IPS-18a (cell line): ENCODE measurements around the gene SVIL.
A peak's percentile ranks its signal among the peaks of the same experiment; 100 is the strongest.
"Not testable (repeated sequence)": the region's sequence is repeated elsewhere in the genome, so short reads cannot be mapped to it uniquely, and the experiment has no call there.

ENCODE experiments used
- H3K27ac ChIP-seq: one replicate; pipeline ENCODE4 v1.5.1; 2013; ENCODE audit warnings: low read length
- H3K27me3 ChIP-seq: one replicate; pipeline ENCODE4 v1.6.1; 2013; ENCODE audit warnings: mild to moderate bottlenecking, low read length; ENCODE audit not compliant: control insufficient read depth, insufficient read depth
- H3K36me3 ChIP-seq: one replicate; pipeline ENCODE4 v1.6.1; 2013; ENCODE audit warnings: low read depth, low read length; ENCODE audit not compliant: control insufficient read depth
- H3K4me1 ChIP-seq: one replicate; pipeline ENCODE4 v1.6.1; 2013; ENCODE audit warnings: low read depth, low read length; ENCODE audit not compliant: control insufficient read depth
- H3K4me3 ChIP-seq: one replicate; pipeline ENCODE4 v1.5.1; 2013; ENCODE audit warnings: low read length
- H3K9ac ChIP-seq: one replicate; pipeline ENCODE4 v1.6.1; 2013; ENCODE audit warnings: mild to moderate bottlenecking, low read length, moderate library complexity
- H3K9me3 ChIP-seq: one replicate; pipeline ENCODE4 v1.6.1; 2013; ENCODE audit warnings: low read depth, low read length; ENCODE audit not compliant: control insufficient read depth

Gene SVIL

DNA sequence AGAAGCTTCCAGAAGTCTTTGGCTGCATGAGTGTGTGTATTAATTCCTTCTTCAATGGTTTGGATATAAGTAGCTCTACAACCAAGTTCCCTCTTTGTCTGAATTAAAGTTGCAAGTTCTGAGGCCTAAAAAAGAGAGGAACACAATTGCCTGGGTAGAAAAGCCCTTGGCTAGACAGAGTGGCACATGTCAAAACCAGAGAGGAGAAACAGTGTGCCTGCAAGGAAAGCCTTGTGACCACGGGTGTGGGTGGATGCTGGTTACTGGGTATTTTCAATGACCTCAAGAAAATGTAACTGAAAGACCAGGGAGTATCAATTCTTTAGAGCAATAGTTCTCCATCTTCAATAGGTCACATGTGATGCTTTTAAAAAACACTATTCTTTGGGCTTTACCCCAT lies 148.3 kb downstream of the SVIL start:
- no peaks in the 10 kb centered on the region for H3K27me3 ChIP-seq
- peaks cover 13% of the 10 kb centered on the region for H3K4me1 ChIP-seq
- H3K9ac ChIP-seq, result no peak overlapping the region
- H3K27ac ChIP-seq, result no peak overlapping the region
- no peaks in the 10 kb centered on the region for H3K9me3 ChIP-seq
- H3K4me3 ChIP-seq, result no peak overlapping the region
- H3K36me3 ChIP-seq, result peaks cover 5% of the 10 kb centered on the region

DNA sequence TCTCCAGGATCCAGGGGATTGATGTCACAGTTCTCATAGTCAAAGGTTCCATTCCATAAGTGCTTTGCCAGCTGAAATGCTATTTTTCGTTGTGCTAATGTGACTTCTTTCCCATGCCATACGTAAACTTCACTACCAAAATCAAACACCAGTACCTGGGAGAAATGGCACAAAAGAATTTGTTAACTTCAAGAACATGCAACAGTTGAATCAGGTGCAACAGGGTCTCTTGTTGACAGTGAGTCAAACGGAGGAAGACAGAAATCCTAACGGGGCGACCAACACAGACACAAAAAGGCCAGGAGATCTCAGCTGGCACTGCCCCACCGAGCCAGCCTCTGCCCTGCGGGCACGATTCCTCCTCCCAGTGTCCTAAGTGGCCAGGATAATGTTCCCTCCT lies 150.1 kb downstream of the SVIL start:
- peaks cover 10% of the 10 kb centered on the region for H3K36me3 ChIP-seq
- H3K27ac ChIP-seq, H3K9ac ChIP-seq, H3K4me3 ChIP-seq, H3K9me3 ChIP-seq, H3K27me3 ChIP-seq: not testable (repeated sequence)
- H3K4me1 ChIP-seq, result peaks cover 13% of the 10 kb centered on the region

DNA sequence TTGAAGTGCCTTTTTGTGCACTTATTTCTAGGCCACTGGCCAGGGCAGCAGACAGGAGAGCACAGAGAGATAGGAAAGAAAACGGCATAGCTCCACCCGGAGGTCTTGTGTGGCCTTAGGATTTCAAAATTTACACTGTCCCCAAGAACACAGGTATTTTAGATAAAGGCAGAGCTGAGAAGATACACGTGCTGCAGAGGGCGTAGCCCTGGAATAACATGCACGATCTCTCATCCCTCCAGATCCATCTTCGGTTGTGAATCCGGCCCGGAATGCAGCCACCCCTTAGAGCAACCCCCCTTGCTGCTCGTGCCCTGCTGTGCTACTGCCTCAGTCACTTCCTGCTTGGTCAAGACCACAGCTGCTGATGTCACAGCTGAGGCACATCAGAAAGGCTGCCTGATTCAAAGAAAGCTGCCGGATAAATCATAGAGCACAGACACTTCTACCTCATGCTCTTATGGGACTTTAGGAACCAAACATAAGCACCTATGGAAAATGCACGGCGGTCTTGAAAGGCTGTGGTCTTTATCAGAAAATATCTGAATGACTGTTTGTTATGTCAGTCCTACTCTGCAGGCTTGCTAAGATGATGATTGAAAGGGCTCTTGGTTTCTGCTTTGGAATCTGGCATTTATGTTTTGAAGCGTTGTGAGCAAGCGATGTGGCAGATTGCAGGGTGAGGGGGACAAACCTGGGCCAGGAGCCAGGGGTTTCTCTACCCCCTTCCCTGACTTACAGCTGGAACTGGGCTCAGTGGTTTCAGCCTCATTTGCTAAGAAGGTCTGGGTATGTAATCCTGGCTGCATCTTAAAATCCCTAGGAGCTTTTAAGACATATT lies 152.0 kb downstream of the SVIL start:
- H3K9me3 ChIP-seq, result no peaks in the 10 kb centered on the region
- H3K27me3 ChIP-seq, result no peaks in the 10 kb centered on the region
- H3K4me3 ChIP-seq, result no peak overlapping the region
- peak overlapping the region; percentile 9 for H3K9ac ChIP-seq
- H3K36me3 ChIP-seq, result peaks cover 10% of the 10 kb centered on the region
- no peak overlapping the region for H3K27ac ChIP-seq
- peaks cover 13% of the 10 kb centered on the region for H3K4me1 ChIP-seq

DNA sequence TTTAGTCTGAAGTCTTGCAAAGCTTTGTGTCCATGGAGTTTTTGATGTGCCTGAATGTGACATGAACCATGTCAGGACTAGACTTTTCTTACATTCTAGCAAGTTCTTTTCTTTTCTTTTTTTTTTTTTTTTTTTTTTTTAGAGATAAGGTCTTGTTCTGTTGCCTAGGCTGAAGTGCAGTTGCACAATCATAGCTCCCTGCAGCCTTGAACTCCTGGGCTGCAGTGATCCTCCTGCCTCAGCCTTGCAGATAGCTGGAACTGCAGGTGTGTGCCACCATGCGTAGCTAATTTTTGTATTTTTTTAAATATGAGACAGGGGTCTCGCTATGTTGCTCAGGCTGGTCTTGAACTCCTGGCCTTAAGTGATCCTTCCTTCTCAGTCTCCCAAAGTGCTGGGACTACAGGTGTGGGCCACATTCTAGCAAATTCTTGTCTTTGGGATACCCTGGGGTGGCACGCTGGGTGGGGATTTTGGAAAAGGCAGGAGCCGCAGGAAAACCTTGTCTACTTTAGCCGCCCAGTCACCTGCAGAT lies 152.8 kb downstream of the SVIL start:
- no peak overlapping the region for H3K27ac ChIP-seq
- H3K4me3 ChIP-seq, result no peak overlapping the region
- no peak overlapping the region for H3K9ac ChIP-seq
- peaks cover 10% of the 10 kb centered on the region for H3K36me3 ChIP-seq
- H3K4me1 ChIP-seq, result peaks cover 13% of the 10 kb centered on the region
- H3K27me3 ChIP-seq, result no peaks in the 10 kb centered on the region
- no peaks in the 10 kb centered on the region for H3K9me3 ChIP-seq

DNA sequence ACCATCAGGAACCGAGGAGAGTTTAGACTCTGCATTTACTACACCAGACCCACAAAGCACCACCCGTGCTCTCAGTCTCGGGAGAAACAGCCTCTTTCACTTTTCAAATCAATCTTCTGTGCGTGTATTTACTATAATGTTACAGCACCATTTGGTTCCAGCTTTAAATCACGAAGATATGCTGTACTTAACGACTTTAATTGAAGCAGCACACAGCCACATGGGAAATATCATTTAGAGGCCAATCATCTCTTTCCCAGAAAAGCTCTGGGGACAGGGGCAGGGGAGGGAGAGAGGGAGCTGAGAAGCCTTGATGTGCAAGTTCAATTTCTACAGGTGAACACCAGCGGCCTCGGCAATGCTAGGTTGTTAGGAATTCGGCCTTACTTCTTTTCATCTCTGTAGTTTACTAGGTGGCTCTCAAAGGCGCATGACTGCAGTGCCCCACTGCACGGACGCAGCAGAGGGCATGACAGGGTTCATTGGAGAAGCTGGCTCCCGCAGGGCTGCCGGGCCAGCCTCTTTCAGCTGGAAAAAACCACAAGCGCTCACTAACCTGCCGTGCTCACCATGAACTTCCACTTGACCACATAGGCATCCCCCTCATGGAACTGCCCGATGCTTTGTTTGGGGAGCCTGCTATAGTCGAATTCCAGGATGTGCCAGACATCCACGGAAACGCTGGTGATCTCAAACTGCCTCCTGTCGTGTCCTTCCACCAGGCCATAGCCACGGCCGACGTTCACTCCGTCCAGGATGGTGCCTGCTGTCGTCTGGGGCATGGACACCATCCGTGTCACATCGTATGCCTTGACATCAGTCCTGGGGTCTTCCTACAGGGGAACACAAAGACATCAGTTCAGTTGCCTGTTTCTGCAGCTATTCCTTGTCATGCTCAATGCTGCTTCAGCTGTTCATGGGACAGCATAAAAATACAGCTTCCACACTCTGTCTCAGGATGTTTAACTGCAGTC lies 154.5 kb downstream of the SVIL start:
- no peak overlapping the region for H3K27ac ChIP-seq

DNA sequence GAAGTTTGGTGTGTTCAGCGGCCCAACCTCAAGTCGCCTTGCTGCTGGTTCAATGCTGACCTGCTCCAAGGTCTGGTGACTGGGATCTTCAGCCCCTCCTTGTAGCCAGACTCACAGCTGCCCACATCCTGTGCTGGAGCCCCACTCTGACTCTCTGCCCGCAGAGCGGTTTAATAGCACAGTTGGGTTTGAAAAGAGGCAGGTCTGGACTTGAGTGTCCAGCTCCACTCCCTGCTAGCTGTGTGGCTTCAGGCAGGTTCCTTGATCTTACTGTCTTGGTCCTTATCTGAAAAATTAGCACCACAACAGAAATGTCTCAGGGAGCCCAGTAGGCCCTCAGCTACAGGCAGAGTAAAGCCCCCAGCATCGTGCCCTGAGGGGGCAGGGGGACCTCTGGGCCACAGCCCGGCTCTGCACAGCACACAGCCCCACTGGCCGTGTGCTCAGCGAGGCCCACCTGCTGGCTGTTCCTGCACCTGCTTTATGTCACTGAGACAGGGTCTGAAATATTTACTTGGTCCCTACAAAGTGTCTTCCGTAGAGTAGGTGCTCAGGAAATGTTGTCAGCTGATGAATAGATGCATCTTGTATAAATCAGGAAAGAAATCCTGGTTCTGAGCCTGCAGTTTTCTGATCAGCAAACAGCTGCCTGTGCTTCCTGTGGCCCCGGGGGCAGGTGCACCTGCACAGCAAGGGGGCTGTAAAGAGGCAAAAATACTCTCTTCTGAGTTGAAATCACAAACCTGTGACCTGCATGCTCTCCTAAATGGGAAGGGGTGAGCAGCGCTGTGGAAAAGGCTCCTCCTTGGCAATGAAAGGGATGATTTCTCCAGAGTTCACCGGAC lies 155.5 kb downstream of the SVIL start:
- no peak overlapping the region for H3K27ac ChIP-seq

More for the DNA sequence above, 154.5 kb downstream of the SVIL start:
- H3K4me1 ChIP-seq, result peaks cover 13% of the 10 kb centered on the region
- H3K9me3 ChIP-seq, result no peaks in the 10 kb centered on the region
- peaks cover 5% of the 10 kb centered on the region for H3K36me3 ChIP-seq
- no peak overlapping the region for H3K4me3 ChIP-seq
- no peaks in the 10 kb centered on the region for H3K27me3 ChIP-seq
- H3K9ac ChIP-seq, result no peak overlapping the region

DNA sequence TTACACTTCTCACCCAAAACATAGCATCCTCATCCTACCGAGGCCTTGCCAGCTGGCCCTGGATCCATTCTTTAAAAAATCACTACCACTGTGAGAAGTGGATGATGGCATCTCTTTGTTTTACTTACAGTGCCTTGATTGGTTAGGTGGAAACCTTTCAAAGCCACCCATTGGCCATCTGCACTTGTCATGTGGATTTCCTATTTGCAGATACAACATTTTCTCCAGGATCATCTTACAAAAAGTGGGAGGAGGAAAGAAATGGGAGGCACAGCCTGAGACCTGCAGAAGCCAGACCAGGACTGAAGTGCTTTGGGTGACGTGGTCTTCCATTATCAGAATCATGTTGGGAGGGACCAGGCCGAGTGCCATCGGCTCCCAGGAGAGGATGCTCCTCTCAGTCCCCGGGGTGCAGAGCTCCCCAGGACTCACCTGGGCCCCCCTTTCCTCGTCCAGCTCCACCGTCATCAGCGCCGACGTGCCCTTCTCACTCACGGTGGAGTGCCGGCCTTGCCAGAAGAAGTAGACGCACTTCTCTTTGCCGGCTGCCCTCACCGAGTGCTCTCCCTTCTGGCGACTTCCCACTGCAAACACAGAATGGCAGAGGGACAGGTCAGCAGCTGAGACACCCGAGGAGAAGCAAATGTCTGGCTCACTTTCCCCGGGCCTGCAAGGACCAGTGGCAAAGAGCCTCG lies 161.2 kb downstream of the SVIL start:
- H3K27ac ChIP-seq, result no peak overlapping the region
- no peak overlapping the region for H3K9ac ChIP-seq
- no peaks in the 10 kb centered on the region for H3K9me3 ChIP-seq
- no peaks in the 10 kb centered on the region for H3K27me3 ChIP-seq
- H3K4me1 ChIP-seq, result no peaks in the 10 kb centered on the region
- H3K4me3 ChIP-seq, result no peak overlapping the region
- peaks cover 4% of the 10 kb centered on the region for H3K36me3 ChIP-seq

More for the DNA sequence above, 155.5 kb downstream of the SVIL start:
- Histone ChIP-seq H3K9me3 (no peaks in the 10 kb centered on the region), H3K27me3 (no peaks in the 10 kb centered on the region), H3K9ac (no peak overlapping the region), H3K4me3 (no peak overlapping the region), H3K4me1 (peaks cover 13% of the 10 kb centered on the region), H3K36me3 (peaks cover 5% of the 10 kb centered on the region)

DNA sequence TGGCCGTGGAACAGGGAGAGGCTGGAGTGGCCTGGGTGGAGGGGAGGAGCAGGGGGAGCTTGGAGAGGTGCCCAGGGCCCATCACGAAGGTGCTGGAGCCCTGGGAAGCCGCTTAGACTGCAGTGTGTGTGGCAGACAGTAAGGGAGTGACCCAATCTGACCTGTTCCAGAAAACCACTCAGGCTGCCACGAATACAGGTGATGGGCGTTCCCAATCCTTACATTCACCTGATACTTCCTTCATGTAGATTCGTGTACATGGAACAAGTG lies 161.7 kb downstream of the SVIL start:
- peaks cover 4% of the 10 kb centered on the region for H3K36me3 ChIP-seq
- no peak overlapping the region for H3K4me3 ChIP-seq
- no peaks in the 10 kb centered on the region for H3K27me3 ChIP-seq
- H3K9ac ChIP-seq, result no peak overlapping the region
- no peak overlapping the region for H3K27ac ChIP-seq
- H3K9me3 ChIP-seq, result no peaks in the 10 kb centered on the region
- no peaks in the 10 kb centered on the region for H3K4me1 ChIP-seq

DNA sequence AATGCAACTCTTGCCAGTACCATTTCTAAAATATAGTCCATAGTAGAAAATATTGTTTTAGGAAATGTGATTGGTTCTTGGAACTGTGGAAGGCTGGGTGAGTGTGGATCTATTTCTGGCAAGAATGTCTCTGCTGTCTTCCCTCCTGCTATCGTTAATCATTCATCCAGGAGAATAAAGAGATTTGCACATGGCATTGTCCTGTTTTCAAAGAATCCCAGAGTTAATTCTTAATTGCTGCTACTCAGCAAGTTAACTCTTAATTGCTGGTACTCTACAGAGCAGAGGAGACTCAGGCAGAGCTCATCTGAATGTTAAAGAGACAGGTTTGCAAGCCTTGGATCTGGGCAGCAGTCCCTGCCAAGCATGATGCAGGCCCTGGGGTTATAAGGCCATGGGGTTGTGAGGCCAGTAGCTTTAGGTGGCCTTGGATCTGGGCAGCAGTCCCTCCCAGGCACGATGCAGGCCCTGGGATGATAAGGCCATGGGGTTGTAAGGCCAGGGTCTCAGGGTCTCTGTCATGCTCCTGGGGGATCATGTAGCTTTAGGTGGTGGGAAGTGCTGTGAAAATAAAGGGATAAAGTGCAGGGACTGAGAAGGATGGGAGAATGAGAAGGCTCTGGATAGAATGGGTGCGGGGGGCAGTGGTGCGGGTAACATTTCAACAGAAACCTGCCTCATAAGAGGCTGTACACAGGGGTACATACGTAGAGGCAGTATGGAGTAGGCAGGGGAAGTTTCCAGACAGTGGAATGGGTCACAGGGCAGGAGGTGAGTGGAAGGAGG lies 162.3 kb downstream of the SVIL start:
- H3K4me1 ChIP-seq, result no peaks in the 10 kb centered on the region
- no peak overlapping the region for H3K9ac ChIP-seq
- H3K27me3 ChIP-seq, result no peaks in the 10 kb centered on the region
- H3K27ac ChIP-seq, result no peak overlapping the region
- H3K4me3 ChIP-seq, result no peak overlapping the region
- no peaks in the 10 kb centered on the region for H3K9me3 ChIP-seq
- peaks cover 4% of the 10 kb centered on the region for H3K36me3 ChIP-seq

DNA sequence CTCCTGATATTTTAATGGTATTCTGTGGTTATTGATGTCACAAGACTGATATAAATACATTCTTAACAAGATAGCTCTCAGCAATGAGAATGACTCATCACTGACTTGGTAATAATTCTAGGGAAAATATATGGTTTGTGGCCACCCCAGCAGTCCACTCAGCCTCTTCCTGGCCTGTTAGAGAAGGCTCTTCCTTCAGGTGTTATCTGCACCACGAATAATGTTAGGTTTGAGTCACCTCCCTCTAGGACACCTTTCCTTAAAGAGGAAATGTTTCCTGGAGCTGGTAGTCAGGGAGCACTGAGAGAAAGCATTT lies 163.3 kb downstream of the SVIL start:
- no peak overlapping the region for H3K27ac ChIP-seq
- peaks cover 4% of the 10 kb centered on the region for H3K36me3 ChIP-seq
- H3K4me1 ChIP-seq, result no peaks in the 10 kb centered on the region
- no peaks in the 10 kb centered on the region for H3K9me3 ChIP-seq
- no peak overlapping the region for H3K9ac ChIP-seq
- no peaks in the 10 kb centered on the region for H3K27me3 ChIP-seq
- H3K4me3 ChIP-seq, result no peak overlapping the region
